Measurements from ENCODE around the gene BBS9. TPM values are rescaled to one million over a fixed set of nuclear protein-coding genes. Genes with fewer than 3 reads are reported as not detected.

Gene BBS9
- total RNA-seq, 1 donor from 2014 or later: 16.2 TPM

DNA sequence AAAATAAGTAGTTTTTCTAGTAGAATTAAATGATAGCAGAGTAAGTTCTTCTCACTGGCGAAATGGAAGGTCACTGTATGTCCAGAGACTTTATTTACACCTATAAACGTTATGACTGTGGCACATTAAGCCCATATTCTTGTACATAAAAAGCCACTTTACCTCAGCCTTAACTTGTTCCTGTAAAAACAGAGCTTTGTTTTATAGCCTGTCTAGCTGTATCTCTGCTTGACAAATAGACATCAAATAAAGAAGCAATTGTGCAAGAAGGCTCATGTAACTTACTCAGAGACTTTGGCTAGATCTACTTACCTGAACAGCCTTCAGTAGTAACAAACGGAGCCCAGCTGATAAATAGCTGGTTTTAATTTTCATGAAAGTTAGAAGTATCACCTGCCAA, 451.9 kb downstream of the BBS9 start:
- Mint-ChIP-seq H3K36me3 (ENCODE audit: low read depth) (no peaks in the 10 kb centered on the region), H3K9me3 (peaks cover 2% of the 10 kb centered on the region), H3K27me3 (ENCODE audit: low read depth) (no peaks in the 10 kb centered on the region), H3K27ac (ENCODE audit: unreplicated experiment) (no peak overlapping the region), H3K4me3 (no peak overlapping the region), H3K4me1 (peaks cover 12% of the 10 kb centered on the region)
- no peak for DNase-seq (ENCODE audit: low read depth, low spot score)
- no peak for TF ChIP-seq CTCF (conservative IDR thresholded peaks at IDR 0.05)

- Mint-ChIP-seq H3K36me3 (ENCODE audit: low read depth) (no peaks in the 10 kb centered on the region), H3K4me1 (peaks cover 12% of the 10 kb centered on the region), H3K4me3 (no peak overlapping the region), H3K9me3 (peaks cover 1% of the 10 kb centered on the region), H3K27me3 (ENCODE audit: low read depth) (no peaks in the 10 kb centered on the region), H3K27ac (ENCODE audit: unreplicated experiment) (no peak overlapping the region)
- no peak for TF ChIP-seq CTCF (conservative IDR thresholded peaks at IDR 0.05)
- no peak for DNase-seq (ENCODE audit: low read depth, low spot score)
Measured at GRCh38 chr7:33582104-33582503, 452.7 kb downstream of the BBS9 start.

GRCh38 chr7:33582533-33582932, 453.2 kb downstream of the BBS9 start:
- DNase-seq (ENCODE audit: low read depth, low spot score): no peak
- Mint-ChIP-seq H3K27me3 (ENCODE audit: low read depth) (no peaks in the 10 kb centered on the region), H3K4me3 (no peak overlapping the region), H3K36me3 (ENCODE audit: low read depth) (no peaks in the 10 kb centered on the region), H3K9me3 (no peaks in the 10 kb centered on the region), H3K27ac (ENCODE audit: unreplicated experiment) (no peak overlapping the region), H3K4me1 (peaks cover 12% of the 10 kb centered on the region)
- TF ChIP-seq CTCF (conservative IDR thresholded peaks at IDR 0.05): no peak

- Mint-ChIP-seq H3K9me3 (no peaks in the 10 kb centered on the region), H3K27me3 (ENCODE audit: low read depth) (no peaks in the 10 kb centered on the region), H3K4me1 (no peaks in the 10 kb centered on the region), H3K36me3 (ENCODE audit: low read depth) (no peaks in the 10 kb centered on the region), H3K4me3 (no peak overlapping the region), H3K27ac (ENCODE audit: unreplicated experiment) (no peak overlapping the region)
- TF ChIP-seq CTCF (conservative IDR thresholded peaks at IDR 0.05): no peak
- no peak for DNase-seq (ENCODE audit: low read depth, low spot score)
Measured at GRCh38 chr7:33589911-33590310, 460.5 kb downstream of the BBS9 start.

DNA sequence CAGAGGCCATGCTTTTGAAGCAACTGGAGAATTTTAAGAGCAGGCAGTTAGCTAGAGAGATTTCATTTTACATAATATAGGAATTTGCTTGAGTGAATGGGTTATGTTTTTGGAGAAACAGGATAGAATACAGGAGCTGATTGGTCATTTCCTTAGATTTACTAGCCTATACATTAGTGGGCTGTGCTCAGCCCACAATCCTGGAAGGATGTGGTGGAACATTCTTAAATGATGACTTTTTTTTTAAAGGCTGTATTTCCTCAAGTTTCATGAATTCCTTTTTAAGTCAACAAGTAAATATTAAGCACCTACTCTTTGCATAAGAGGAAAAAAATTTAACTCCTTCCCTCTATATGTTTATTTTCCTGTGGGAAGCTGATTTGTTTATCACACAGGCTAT, 461.6 kb downstream of the BBS9 start:
- no peak overlapping the region for H3K4me3 Mint-ChIP-seq
- no peaks in the 10 kb centered on the region for H3K36me3 Mint-ChIP-seq (ENCODE audit: low read depth)
- H3K27me3 Mint-ChIP-seq (ENCODE audit: low read depth): no peaks in the 10 kb centered on the region
- TF ChIP-seq CTCF (conservative IDR thresholded peaks at IDR 0.05): no peak
- no peaks in the 10 kb centered on the region for H3K4me1 Mint-ChIP-seq
- no peak for DNase-seq (ENCODE audit: low read depth, low spot score)
- no peak overlapping the region for H3K27ac Mint-ChIP-seq (ENCODE audit: unreplicated experiment)
- no peaks in the 10 kb centered on the region for H3K9me3 Mint-ChIP-seq

DNA sequence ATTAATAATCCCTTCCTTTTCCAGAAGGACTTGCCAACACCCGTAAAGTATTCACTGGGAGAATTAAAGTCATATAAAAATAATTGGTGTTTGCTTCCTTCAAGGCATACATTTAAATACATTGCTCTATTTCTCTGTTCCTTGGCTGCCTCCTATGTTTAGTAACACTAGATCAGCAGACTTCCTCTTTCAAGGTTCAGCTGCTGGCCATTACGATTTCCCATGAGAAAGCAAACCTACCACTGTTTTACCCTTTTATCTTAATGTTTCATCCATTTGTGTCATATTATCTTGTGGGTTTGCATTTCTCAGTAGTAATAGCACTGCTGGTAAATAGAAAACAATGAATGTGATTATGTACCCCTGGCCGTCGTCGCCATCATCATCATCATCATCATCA, 462.1 kb downstream of the BBS9 start:
- H3K9me3 Mint-ChIP-seq: no peaks in the 10 kb centered on the region
- no peak overlapping the region for H3K4me3 Mint-ChIP-seq
- DNase-seq (ENCODE audit: low read depth, low spot score): no peak
- H3K36me3 Mint-ChIP-seq (ENCODE audit: low read depth): no peaks in the 10 kb centered on the region
- no peaks in the 10 kb centered on the region for H3K27me3 Mint-ChIP-seq (ENCODE audit: low read depth)
- H3K4me1 Mint-ChIP-seq: no peaks in the 10 kb centered on the region
- no peak overlapping the region for H3K27ac Mint-ChIP-seq (ENCODE audit: unreplicated experiment)
- TF ChIP-seq CTCF (conservative IDR thresholded peaks at IDR 0.05): no peak
